H4 (cell line): ENCODE measurements around the gene EIF2B2. TPM values are rescaled to one million over a fixed set of nuclear protein-coding genes. Genes with fewer than 3 reads are reported as not detected.
A peak's percentile ranks its signal among the peaks of the same experiment; 100 is the strongest.

Source experiments
- DNase-seq: peaks from one replicate; pipeline ENCODE4 v3.0.0-alpha.2; 2015; ENCODE audit warnings: low spot score
- total RNA-seq: library from RNA; depleted of rRNA; stranded (reverse); fragments of >200 nt; shearing (Covaris generic); gene quantifications from 2 replicates; pipeline ENCODE4 v1.2.3, GENCODE V29; 2014; rRNA removed

The EIF2B2 gene
- total RNA-seq: 51.0 and 90.5 TPM in 2 replicates

DNA sequence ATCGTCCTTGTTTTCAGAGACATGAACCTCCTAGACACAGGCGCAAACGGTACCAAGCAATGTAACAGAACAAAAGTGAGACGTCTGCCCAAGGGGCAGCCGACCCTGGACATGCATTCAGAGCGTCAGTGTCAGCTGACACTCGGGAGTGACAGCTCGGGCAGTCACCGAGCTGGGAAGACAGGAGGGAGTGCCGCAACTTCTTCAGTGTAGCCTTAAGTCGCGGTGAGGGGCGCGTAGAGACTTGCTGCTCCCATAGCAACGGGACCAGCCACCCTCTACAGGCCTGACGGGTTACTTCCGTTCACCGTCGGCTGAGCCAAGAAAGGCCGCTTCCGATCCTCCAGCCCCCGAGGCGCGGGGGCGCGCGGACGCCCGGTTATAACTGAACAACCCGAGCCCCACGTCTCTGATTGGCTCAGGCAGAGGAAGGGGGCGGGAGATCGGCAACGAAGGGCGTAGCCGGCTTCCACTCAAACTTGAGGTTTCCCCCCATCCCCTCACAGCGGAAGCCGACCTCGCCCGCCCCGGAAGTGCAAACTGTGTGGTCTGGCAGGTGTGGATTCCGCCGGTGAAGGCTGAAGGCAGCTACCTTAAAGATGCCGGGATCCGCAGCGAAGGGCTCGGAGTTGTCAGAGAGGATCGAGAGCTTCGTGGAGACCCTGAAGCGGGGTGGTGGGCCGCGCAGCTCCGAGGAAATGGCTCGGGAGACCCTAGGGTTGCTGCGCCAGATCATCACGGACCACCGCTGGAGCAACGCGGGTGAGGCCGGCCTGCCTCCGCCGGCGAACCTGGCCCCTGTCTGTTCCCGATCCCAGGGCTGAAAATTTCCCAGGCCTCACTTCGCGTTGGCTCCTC is at the start of gene EIF2B2:
EIF2B2 (plus strand) TSS at position 530 of the 858 bp plus-strand sequence; CDS start at position 600, 70 bp downstream.
- peak; percentile 93 for DNase-seq

DNA sequence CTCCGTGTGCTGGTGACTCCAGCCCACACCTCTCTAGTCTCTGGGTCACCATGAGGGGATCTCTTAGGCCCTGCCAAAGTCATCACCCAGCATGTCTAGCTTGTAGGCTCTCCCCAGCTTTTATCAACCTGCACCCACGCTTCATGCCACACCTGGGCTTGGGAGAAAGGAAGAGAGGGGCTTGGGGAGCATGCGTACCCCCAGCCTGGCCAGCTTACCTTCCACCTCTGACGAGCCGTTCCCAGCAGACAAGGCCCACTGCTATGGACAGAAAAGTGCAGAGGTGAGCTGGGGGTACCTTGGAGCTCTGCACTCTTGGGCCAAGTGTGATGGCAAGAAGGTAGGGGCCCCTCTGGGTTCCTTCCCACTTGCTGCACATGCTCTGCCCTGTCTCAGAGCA is 49.0 kb upstream of the EIF2B2 start:
- DNase-seq: no peak

DNA sequence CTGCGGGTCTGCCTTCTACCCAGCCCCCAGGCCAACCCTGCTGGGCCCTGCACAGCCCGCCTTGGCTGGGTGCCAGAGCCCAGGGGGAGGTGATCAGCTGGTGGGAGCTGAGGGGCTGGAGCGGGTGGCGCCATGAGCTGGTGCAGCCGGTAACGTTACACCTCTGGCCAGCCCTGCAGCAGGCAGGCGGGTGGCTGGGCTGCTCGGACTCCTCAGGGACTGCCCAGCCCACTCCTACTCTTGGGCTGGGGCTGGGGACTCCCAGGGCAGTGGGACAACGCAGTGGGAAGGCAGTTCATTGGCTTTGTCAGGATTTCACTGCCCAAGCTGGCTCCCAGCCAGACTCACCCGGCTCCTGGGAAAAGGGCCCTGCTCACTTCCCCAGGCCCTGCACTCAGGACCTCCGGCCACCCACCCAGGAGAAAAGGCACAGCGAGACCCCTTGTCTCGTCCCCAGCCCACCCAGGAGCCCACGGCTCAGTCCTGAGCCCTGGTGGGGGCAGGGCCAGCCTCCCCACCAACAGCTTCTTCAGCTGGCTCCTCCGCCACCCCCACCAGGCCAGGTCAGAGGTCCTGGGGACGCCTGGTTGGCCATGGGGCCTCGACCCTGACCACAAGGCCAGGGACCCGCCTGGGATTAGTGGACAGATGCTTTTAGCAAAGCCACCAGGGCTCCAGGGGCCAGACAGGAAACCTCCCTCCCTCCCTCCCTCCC is 48.3 kb upstream of the EIF2B2 start:
- DNase-seq: no peak

DNA sequence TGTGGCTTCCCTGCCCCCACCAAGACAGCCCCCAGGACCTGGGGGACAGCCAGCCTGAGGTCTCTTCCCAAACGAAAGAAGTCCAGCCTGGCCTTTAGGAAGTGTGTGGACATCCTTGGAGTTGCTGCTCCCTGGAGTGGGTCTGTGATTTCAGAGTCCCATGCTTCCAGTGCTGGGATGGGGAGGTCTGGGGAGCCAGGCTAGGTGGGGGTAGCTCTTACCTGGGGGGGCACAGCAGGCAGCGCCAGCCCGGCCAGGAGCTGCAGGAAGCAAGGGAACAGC is 47.8 kb upstream of the EIF2B2 start:
- DNase-seq: no peak

DNA sequence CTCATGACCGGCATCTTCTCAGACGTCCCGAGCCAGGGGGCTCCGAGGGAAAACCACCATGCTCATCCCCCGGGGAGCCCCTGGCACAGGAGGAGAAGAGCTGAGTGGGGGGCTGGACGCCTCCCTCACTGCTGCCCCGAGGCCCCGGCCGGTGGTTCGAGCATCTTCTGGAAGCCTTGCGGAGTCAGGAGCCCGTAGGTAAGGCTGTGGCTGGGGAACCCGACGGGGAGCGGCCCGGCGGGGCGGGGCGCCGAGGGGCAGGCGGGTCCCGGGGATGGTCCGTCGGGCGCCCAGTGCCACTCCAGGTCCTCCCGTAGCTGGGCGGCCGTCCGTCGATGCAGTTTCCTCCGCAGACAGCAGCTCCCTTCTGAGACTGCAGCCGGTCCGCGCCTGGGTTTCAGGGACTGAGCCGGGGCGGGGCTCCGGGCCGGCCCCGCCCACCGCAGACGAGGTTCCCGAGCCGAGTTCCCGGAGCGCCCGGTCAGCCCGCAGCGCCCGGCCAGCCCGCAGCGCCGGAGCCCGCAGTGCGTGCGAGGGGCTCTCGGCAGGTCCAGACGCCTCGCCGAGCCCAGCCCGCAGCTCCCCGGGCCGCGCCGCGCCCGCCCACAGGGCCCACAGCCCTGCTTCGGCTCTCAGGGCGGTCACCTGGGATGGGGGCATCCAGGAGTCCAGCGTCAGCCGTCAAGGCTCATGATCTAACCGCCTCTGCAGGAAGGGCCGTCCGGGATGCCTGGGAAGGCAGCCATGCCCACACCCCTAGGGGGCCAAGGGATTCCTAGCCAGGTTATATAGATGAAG is 47.3 kb upstream of the EIF2B2 start, which contains the start of gene PGF:
PGF (minus strand) TSS at position 369 of the 798 bp plus-strand sequence; CDS start at position 14, 355 bp downstream.
- DNase-seq: peak; percentile 24

DNA sequence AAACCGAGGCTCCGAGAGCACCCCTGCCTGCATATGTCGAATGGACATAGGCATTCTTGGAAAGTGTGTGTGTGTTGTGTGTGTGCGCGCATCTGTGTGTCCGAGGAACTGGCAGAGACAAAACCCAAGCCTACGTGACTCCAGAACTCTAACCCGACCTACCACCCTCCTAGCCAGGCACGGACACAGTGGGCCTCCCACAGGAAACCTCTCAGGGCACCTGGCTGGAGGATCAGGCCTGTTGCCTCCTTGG is 46.8 kb upstream of the EIF2B2 start:
- no peak for DNase-seq

DNA sequence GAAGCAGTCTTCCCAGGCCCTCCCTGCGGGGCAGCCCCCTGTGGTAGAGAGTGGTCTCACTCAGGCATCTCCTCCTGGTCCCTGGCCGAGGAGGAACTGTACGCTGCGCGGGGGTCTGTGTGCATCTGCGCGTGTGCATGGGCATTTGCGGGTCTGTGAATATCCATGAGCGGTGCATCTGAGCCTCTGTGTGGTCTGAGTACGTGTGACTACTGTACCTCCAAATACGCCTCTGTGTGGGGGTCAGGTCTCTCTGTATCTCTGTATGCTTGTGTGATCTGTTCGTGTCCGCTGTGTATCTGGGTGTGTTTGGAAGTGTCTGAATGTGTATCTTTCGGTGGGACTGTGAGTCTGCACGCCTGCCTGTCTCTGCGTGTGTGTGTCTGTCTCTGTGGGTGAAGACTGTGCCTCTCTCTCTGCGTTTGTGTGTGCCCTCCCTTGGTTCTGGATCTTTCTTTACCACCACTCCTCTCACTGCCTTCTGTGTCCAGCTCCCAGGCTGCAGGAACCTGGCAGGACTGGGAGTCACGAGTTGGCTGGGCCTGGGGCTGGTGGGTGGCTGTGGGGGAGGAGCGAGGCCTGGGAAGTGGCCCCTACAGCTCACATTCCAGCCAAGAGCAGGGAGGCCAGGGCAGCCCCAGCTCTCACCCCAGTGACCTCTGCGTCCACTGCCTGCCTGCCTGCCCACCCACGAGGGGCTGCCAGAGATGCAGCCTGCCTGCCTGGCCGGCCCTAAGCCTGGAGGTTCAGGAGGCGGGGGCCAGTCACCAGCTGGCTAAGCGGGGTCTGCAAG is 46.2 kb upstream of the EIF2B2 start:
- DNase-seq: no peak

DNA sequence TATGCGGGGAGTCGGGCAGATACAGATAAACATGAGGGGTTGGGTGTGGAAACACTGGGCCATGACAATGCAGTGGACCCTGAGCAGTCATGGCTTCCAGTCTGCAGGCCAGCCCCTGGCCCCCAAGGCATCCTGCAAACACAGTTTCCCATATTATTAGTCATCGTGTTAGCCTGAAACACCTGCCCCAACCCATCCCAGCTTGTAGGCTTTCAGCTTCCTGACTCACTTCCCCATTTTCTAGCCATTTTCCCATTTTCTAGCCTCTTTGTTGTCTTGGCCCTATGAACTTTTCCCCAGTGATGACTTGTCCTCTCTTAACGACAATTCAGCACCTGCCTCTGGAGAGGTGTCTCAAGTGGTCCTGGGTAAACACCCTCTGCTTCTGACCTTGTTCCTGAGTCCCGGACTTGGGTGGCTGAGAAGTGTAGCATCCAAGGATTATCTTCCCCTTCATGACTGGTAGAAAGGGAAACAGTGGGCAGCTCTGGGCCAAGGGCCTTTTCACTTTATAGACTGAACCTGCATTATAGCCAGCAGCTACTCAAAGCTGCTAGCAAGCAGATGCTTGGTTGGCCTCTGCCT is 43.0 kb upstream of the EIF2B2 start:
- no peak for DNase-seq

DNA sequence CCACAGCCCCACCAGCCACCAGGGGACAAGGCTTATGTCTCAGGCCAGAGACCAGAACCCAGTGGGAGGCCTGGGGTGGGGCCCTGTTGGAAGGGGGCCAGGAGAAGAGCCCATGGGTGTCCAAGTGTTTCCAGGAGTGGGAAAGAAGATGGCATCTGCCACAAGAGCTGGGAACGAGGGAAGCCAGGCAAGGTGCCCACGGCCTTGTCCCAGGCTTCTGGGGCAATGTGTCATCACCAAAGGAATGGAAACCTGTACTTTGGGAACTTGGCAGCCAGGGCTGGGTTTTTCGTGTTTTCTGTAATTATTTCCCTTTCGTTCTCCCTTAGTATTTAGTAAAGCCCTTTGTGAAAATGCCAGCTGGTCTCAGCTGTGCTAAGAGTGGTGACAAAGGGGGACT is 42.0 kb upstream of the EIF2B2 start:
- no peak for DNase-seq

DNA sequence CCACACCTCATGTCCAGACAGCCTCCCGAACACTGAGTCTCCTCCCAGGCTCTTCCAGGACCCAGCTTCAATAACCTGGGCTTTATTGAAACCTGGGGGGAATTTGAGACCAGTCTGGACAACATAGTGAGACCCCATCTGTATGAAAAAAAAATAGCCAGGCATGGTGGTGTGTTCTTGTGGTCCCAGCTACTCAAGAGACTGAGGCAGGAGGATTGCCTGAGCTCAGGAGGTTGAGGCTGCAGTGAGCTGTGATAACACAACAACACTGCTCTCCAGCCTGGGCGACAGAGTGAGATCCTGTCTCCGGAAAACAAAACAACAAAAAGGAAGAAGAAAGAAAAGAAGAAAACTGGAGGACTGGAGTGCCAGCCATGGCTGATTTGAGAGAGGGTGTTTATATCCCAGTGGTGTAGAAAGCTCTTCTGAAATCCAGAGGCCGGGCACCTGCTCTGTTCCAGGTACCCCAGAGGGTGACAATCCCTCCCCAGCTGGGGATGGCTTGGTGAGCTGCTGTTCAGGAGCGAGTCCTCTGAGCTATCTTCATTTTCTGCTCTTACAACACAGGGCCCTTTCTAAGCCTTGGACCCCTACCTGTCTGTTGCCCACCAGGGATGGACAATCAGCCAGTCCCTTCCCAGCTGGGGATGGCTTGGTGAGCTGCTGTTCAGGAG is 41.3 kb upstream of the EIF2B2 start:
- no peak for DNase-seq

DNA sequence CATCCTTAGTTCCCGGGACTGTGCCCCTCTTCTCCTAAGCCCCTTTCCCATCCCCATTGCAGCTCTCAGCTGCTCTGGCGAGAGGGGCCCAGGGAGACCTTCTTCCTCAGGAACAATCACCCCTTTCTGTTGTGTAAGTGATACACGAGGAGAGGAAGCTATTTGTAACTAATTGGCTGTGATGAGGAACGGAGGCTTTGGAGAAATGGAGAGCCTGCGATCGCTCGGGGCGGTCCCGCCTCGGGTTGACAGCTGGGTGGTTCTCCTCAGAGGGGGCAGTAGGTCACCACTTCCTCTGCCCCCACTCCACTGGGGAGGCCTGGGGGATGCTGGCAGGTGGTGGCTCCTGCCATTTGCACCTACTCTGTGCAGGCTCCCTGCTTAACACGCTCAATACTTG is 40.7 kb upstream of the EIF2B2 start:
- no peak for DNase-seq

DNA sequence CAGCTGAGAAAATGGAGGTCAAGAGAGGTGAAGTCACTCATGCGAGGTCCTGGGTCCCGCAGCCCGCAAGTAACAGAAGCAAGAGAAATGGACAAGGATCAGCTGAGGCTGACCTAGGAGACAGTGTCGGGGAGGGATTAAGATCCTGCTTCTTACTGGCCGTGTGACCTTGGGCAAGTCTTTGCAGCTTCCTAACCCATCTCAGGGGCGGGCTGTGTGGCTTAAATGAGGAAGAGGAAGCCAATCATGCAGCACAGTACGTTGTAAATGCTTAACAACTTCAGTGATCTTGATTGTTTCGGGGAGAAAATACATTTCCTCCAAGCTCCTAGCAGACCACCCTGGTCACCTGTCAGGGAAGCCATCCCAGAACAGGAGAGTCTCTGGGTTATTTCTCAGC is 40.2 kb upstream of the EIF2B2 start:
- DNase-seq: no peak

DNA sequence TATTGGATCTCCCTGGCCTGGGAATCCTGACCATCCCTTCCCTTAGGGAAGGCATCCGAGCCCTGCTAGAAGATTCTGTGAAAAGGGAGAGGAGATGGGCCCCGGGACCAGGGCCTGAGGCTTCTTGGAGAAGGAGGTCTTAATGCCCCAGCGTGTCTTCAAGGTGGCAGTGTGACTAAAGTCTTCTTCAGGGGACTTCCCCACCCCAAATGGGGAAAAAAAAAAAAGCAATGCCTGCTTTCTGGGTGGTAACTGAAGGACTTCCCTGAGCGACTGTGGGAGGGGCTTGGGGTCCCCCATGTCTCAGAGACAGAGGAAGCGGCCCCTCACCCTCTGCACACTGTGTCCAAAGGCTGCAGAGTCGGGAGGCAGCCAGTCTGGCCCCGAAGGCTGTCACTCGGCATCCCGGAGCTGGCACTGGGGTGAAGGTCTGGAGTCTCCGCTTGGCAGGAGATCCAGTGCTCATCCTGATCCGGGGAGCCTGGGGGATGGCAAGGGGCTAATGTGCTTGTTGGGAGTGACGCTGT is 39.5 kb upstream of the EIF2B2 start:
- DNase-seq: no peak

DNA sequence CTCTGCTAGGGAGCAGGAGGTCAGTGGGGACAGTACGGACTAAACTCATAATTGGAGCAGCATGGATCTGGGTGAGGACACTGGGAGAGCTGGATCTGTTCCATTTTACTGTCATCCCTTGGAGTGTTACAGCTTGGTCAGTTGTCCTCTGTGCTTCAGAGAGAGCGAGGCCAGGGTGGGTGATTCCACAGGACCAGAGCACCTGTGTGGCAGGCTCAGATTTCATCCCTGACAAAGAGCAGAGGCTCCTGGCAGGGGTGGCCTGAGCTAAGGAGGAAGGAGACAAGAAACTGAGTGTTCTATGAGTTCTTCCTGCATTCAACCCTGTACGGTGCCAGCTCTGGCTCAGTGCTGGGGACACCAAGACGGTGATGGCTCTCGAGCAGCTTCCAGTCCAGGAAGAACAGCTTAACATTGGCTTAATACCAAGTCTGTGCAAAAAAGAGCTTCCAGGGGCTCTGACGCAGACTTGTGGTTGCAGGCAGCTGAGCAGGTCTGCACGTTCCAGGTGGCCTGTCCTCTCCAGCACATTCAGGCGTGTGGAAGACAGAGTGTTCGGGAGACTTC is 38.9 kb upstream of the EIF2B2 start:
- DNase-seq: peak; percentile 49

DNA sequence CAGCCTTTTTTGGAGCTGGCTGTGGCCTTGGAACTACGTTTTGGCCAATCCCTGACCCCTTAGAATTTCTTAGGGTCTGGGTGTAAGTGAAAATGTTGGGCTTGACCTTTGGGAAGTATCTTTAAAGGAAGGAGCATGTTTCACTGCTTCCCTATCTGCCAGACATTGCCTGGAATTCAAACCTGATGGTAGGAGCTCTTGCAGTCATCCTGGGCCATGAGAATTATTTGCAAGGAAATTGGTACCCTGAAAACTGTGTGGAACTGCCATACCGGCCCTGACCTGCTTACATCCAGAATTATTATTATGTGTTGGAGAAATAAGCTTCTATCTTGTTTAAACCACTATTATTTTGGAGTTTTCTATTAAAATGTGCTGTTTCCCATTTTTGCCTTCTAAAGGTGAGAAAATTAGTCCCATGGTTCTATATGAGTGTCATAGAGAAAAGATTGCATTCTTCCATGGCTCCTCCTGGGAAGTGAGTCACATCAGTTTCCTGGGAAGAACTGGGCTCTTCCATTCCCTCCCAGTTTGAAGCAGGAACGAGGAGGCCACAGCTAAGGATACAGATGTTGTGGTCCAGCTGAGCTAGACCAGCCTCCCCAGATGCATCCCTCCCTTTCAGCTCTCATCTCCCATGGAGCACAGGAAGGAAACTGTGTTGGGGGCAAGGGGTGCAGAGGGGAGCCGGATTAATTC is 37.8 kb upstream of the EIF2B2 start:
- DNase-seq: no peak

DNA sequence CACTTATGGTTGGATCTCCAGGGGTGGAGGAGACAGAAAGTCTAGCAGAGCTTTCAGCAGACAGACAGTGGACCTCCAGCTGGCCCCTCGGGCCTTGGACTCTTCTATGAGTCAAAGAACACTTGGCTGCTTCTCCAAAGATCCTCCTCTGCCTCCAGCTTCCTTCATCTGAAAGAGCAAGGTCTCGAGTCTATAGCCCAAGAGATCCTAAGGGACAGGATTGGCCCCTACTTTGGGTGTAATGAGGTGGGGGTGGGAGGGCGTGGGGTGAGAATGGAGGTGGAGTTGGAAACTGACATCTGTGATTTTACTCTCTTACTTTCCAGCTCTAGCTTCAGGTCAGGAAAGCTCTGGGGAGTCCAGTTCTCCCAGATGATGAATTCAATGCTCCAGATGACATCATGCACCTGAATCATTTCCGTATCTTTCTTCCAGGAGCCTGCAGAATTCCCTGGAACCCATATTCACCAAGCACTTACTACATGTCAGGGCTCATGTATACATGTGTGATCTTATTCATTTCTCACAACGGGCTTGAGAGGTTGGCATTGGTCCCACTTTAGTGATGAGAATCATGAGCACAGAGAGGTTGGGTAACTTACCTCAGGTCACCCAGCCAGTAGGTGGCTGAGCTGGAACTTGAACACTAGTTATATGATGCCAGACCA is 37.1 kb upstream of the EIF2B2 start:
- DNase-seq: no peak

DNA sequence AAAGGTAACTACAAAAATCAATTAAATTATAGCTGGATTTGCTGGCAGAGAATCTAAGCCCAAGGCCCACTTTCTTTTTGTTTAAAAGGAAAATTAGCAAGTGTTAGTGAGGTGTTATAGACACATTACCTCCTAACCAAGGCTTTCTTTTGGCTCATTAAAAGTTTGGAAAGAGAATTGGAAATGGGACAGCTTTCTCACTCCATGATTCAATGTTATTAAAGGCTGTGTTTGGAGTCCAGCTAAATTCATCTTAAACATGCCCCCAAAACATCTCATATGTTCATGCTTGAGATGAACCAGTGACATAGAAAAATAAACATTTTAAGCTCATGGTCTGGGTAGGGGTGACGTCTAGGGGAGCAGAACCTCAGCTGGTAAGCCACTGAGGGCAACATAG is 33.9 kb upstream of the EIF2B2 start:
- DNase-seq: no peak

DNA sequence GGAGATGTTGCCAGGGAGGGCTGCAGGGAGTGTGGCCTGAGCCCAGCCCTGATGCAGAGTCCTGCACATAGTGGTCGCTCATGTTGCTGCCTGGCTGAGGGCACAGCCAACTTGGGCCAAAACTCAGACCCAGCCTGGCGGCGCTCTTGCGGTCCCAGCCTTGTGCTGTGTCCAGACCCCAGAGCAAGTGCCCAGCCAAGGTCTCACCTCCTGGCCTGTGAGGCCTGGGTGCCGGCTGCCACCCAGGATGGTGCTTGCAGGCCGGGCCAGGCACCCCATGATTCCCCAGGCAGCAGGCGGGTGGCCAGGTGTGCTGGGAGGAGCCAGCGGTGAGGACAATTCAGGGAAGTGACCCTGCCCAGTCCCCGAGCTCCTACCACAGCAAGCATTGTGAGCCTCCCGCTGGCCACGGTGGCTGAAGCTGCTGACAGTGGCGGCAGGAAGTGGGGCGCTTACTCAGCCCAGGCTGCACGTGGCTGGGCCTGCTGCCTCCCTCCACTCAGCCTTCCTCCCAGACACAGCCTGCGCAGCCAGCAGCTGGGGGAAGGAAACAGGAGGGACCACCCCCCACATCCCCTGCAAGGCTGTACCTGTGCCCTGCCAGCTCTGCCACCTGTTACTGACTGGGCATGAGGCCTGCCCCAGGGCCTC is 29.6 kb upstream of the EIF2B2 start:
- no peak for DNase-seq
